DND-41 (cell line): Measurements from ENCODE around the gene LMO2.

Experiments used
- ATAC-seq: fragments of 200-7000 bp; cut with Tn5 transposase; 3 replicates; pipeline ENCODE4 v1.9.1; 2021; ENCODE audit warnings: low read depth; ENCODE audit not compliant: insufficient read depth
- DNase-seq: peaks from one replicate; pipeline ENCODE4 v3.0.0-alpha.2; 2020
- H2AFZ ChIP-seq: 2 replicates; pipeline ENCODE4 v1.6.0; 2012; ENCODE audit warnings: low read depth, low read length
- H3K27ac ChIP-seq: 2 replicates; pipeline ENCODE4 v1.5.1; 2012; ENCODE audit warnings: low read length, inconsistent platforms
- H3K27me3 ChIP-seq: fragments of 200-600 bp; sonication (generic); 2 replicates; pipeline ENCODE4 v1.6.0; 2012; ENCODE audit warnings: low read length, mild to moderate bottlenecking, inconsistent platforms; ENCODE audit not compliant: insufficient read depth, poor library complexity
- H3K36me3 ChIP-seq: 2 replicates; pipeline ENCODE4 v1.5.1; 2012; ENCODE audit warnings: low read length, inconsistent platforms; ENCODE audit not compliant: insufficient read depth
- H3K4me1 ChIP-seq: 2 replicates; pipeline ENCODE4 v1.5.1; 2012; ENCODE audit warnings: mild to moderate bottlenecking, low read length; ENCODE audit not compliant: insufficient read depth
- H3K4me2 ChIP-seq: 2 replicates; pipeline ENCODE4 v1.6.0; 2012; ENCODE audit warnings: mild to moderate bottlenecking, moderate library complexity, low read length, inconsistent platforms; ENCODE audit not compliant: insufficient read depth
- H3K4me3 ChIP-seq, 2 experiments: fragments of 200-600 bp in 1 of 2; shearing (Covaris generic) in 1 of 2; 2 replicates each; pipeline ENCODE4 v1.5.1; 2012 to 2016; ENCODE audit warnings: inconsistent platforms in 2 of 2, low read length in 2 of 2, mild to moderate bottlenecking in 2 of 2, low read depth in 1 of 2, moderate library complexity in 1 of 2
- H3K79me2 ChIP-seq: 2 replicates; pipeline ENCODE4 v1.6.0; 2012; ENCODE audit warnings: low read length, inconsistent platforms; ENCODE audit not compliant: insufficient read depth
- H3K9ac ChIP-seq: 2 replicates; pipeline ENCODE4 v1.6.0; 2012; ENCODE audit warnings: low read depth, mild to moderate bottlenecking, inconsistent platforms, low read length, moderate library complexity
- H3K9me3 ChIP-seq: 2 replicates; pipeline ENCODE4 v1.5.1; 2012; ENCODE audit warnings: low read length, moderate library complexity, mild to moderate bottlenecking, inconsistent platforms; ENCODE audit not compliant: insufficient read depth, severe bottlenecking
- H4K20me1 ChIP-seq: 2 replicates; pipeline ENCODE4 v1.6.0; 2012; ENCODE audit warnings: low read length; ENCODE audit not compliant: insufficient read depth
- CTCF ChIP-seq: IDR thresholded peaks from 2 replicates; pipeline ENCODE4 v1.5.1; 2012; ENCODE audit warnings: borderline replicate concordance, low read length, moderate library complexity, mild to moderate bottlenecking; ENCODE audit not compliant: poor library complexity, severe bottlenecking; ENCODE audit errors: extremely low read depth
- EZH2 ChIP-seq: IDR thresholded peaks from 3 replicates; pipeline ENCODE4 v1.6.1; 2012; ENCODE audit warnings: borderline replicate concordance, low read depth, mild to moderate bottlenecking, moderate library complexity, low read length, inconsistent platforms; ENCODE audit not compliant: severe bottlenecking

The LMO2 gene

DNA sequence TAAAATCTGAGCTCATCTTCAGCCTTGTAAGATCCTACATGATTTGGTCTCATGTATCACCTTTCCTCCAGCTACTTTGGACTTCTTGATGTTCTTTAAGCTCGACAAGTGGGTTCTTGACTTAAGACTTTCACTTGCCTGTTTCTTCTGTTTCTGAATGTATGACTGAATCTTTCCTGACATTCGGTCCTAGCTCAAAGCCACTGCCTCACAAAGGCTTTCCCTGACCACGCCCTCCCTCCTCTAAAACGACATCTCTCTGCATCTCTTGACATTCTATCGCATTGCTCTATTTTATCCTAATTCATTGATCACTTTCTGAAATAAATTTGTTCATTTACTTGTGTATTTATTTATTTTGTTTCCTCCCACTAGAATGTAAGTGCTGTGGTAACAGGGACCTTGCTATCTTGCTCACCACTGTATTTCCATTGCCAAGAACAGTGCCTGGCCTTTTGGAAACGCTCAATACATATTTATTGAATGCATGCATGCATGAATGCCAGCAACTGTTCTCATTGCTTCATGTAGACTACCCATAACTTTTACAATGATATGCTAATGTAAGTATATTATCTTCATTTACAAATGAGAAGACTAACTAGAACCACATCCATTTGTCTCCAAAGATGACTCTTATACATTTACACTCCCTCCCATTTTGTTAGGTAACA lies 43.0 kb downstream of the LMO2 start:
- Histone ChIP-seq H3K27me3 (peaks cover 3% of the 10 kb centered on the region), H3K9ac (no peak overlapping the region), H3K36me3 (no peaks in the 10 kb centered on the region), H3K4me3 (no peak overlapping the region), H3K27ac (no peak overlapping the region), H3K9me3 (no peaks in the 10 kb centered on the region), H3K79me2 (no peaks in the 10 kb centered on the region), H3K4me2 (no peak overlapping the region), H4K20me1 (no peaks in the 10 kb centered on the region), H3K4me1 (no peaks in the 10 kb centered on the region), H2AFZ (no peak overlapping the region)
- TF ChIP-seq EZH2 (no peak), CTCF (no peak)
- ATAC-seq: no peak
- no peak for DNase-seq

DNA sequence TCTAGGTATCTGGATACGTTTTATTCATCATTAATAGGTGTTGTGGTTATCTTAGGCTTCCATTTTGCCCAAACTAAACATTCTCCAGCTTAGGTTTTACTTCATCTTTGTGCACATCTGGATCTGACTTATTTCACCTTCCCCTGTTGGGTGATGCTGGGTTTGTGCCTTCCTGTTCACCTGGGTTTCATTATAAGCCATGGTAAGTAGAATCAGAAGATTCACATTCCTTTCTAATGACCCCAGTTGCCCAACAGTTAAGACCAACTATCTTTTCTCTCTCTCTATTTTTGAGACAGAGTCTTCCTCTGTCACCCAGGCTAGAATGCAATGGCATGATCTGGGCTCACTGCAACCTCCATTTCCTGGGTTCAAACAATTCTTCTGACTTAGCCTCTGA lies 44.6 kb downstream of the LMO2 start:
- Histone ChIP-seq H3K9me3 (no peaks in the 10 kb centered on the region), H3K36me3 (no peaks in the 10 kb centered on the region), H3K4me2 (no peak overlapping the region), H3K4me3 (no peak overlapping the region), H3K79me2 (no peaks in the 10 kb centered on the region), H3K9ac (no peak overlapping the region), H3K27me3 (no peaks in the 10 kb centered on the region), H3K27ac (no peak overlapping the region), H4K20me1 (no peaks in the 10 kb centered on the region), H3K4me1 (no peaks in the 10 kb centered on the region), H2AFZ (no peak overlapping the region)
- TF ChIP-seq CTCF (no peak), EZH2 (no peak)
- no peak for DNase-seq
- ATAC-seq: no peak

DNA sequence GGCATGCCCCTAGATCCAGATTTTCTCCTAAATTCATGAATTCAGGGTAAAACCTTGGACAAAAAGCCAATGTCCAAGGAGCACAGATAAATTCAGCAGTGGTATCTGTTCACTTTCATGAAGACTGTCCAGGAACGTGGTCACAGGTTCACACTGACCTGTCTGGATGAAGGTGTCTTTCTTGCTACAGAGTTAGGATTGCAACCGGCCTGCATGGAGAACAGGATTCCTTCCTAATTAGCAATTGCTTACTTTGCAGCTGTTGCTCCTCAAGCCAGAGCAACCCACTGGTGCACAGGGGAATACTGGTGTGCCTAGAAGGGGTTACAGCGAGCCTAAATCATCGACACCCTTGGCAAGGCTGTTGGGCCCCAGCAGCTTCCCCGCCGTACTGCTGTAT lies 47.6 kb downstream of the LMO2 start:
- no peak overlapping the region for H3K4me3 ChIP-seq
- DNase-seq (no peak), ATAC-seq (no peak)
- H3K27ac ChIP-seq: no peak overlapping the region
- TF ChIP-seq CTCF (no peak), EZH2 (no peak)
- H2AFZ ChIP-seq: no peak overlapping the region
- H3K36me3 ChIP-seq: no peaks in the 10 kb centered on the region
- H3K4me1 ChIP-seq: no peaks in the 10 kb centered on the region
- no peak overlapping the region for H3K9ac ChIP-seq
- H3K4me2 ChIP-seq: no peak overlapping the region
- no peaks in the 10 kb centered on the region for H3K79me2 ChIP-seq
- no peaks in the 10 kb centered on the region for H4K20me1 ChIP-seq
- H3K9me3 ChIP-seq: no peaks in the 10 kb centered on the region
- peaks cover 6% of the 10 kb centered on the region for H3K27me3 ChIP-seq

GRCh38 chr11:33843018-33843417 lies 48.9 kb downstream of the LMO2 start:
- Histone ChIP-seq H3K4me3 (no peak overlapping the region), H3K27ac (no peak overlapping the region), H3K27me3 (peaks cover 6% of the 10 kb centered on the region), H2AFZ (no peak overlapping the region), H3K9ac (no peak overlapping the region), H3K9me3 (no peaks in the 10 kb centered on the region), H3K4me1 (no peaks in the 10 kb centered on the region), H3K79me2 (no peaks in the 10 kb centered on the region), H3K36me3 (no peaks in the 10 kb centered on the region), H4K20me1 (no peaks in the 10 kb centered on the region), H3K4me2 (no peak overlapping the region)
- ATAC-seq (no peak), DNase-seq (no peak)
- TF ChIP-seq CTCF (no peak), EZH2 (no peak)
